Measurements from ENCODE around the gene CLSTN2. TPM values are rescaled to one million over a fixed set of nuclear protein-coding genes. Genes with fewer than 3 reads are reported as not detected.

CLSTN2 gene
- total and polyA plus RNA-seq, 2 of the 4 experiments (the other 2 are of a cell fraction), result under 0.01 to 0.07 TPM

DNA sequence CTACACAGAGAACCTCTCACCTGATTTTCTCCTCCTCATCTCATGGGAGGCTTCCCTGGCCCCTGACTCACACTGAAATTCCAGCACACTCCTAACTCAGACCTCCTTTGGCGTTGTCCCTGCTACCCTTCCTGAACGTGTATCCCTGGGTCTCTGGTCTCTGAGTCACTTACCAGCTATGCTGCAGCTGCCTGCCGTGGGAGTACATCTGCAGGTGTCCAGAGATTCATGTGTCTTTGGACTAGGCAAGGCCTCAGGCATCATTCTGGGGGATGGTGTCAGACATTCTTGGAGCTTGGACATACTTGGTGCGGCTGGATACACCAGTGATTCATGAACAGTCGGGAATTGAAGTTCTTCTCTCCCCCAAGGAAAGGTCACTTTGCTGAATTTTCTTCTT lies 594.1 kb downstream of the CLSTN2 start:
- Histone ChIP-seq H3K4me1 (ENCODE audit: control insufficient read depth, insufficient read depth, low read length) (no peaks in the 10 kb centered on the region), H2AK5ac (ENCODE audit: low read depth, low read length) (no peak overlapping the region), H3K36me3 (ENCODE audit: control insufficient read depth, insufficient read depth, low read length) (no peaks in the 10 kb centered on the region), H4K8ac (ENCODE audit: low read depth in 2 of 2, low read length in 2 of 2) (no peak overlapping the region), H2BK5ac (ENCODE audit: low read depth, low read length, poor library complexity, severe bottlenecking) (no peak overlapping the region), H3K79me1 (ENCODE audit: low read depth in 1 of 2, low read length in 2 of 2) (no peaks in the 10 kb centered on the region), H3K9me3 (ENCODE audit: control insufficient read depth, insufficient read depth, low read length) (peaks cover 6% of the 10 kb centered on the region; the same call in 1 of the 2 replicates), H3K4me3 (ENCODE audit: insufficient read depth, low read depth, low read length) (no peak overlapping the region), H3K27me3 (ENCODE audit: control insufficient read depth, insufficient read depth, low read length) (no peaks in the 10 kb centered on the region), H3K4me2 (ENCODE audit: low read depth, low read length) (no peak overlapping the region), H3K9ac (ENCODE audit: low read depth, low read length) (no peak overlapping the region), H3K56ac (ENCODE audit: extremely low read depth, insufficient read depth, low read length) (no peak overlapping the region), H4K5ac (ENCODE audit: low read depth, low read length) (no peak overlapping the region), H2AK9ac (replicated peaks; ENCODE audit: low read depth, low read length, poor library complexity) (no peak overlapping the region), H4K20me1 (ENCODE audit: insufficient read depth, low read length) (no peaks in the 10 kb centered on the region), H3K27ac (ENCODE audit: insufficient read depth, low read length) (no peak overlapping the region), H2BK20ac (ENCODE audit: low read depth, low read length) (no peak overlapping the region), H3K4ac (ENCODE audit: low read depth, low read length) (no peak overlapping the region), H2AFZ (replicated peaks; ENCODE audit: low read length, poor library complexity) (peak overlapping the region; percentile 21), H3K14ac (replicated peaks; ENCODE audit: low read depth, low read length) (no peak overlapping the region), H3K23ac (ENCODE audit: low read depth, low read length) (no peak overlapping the region), H2BK15ac (ENCODE audit: low read depth, low read length) (no peak overlapping the region), H3K9me1 (ENCODE audit: insufficient read depth, low read length) (no peaks in the 10 kb centered on the region), H4K91ac (ENCODE audit: insufficient read depth, low read depth, low read length) (no peak overlapping the region), H2BK120ac (ENCODE audit: low read depth, low read length) (no peak overlapping the region), H3K18ac (ENCODE audit: low read depth, low read length) (no peak overlapping the region)
- intact Hi-C loops (cut with micrococcal nuclease), result no loop called here
- CTCF ChIA-PET, result no interaction called here
- ATAC-seq (ENCODE audit: low read depth) (no peak), DNase-seq (peak; percentile 3)
- WGBS, 2 experiments (ENCODE audit: extremely low coverage in 2 of 2, insufficient read length in 1 of 2), result 40% methylated on average over 1 of the region's 5 CpGs; no CpG with 5 or more reads in 1 of the 2 experiments
- in situ Hi-C loops (cut with MboI; ENCODE audit: low sequenced_read_pairs), result no loop called here
- dilution Hi-C loops (cut with HindIII; ENCODE audit: low sequenced_read_pairs, unreplicated experiment), result no loop called here
- TF ChIP-seq BHLHE40 (IDR thresholded peaks at IDR 0.05; ENCODE audit: low read depth, low read length), result no peak
- TF ChIP-seq, protein P1, sequence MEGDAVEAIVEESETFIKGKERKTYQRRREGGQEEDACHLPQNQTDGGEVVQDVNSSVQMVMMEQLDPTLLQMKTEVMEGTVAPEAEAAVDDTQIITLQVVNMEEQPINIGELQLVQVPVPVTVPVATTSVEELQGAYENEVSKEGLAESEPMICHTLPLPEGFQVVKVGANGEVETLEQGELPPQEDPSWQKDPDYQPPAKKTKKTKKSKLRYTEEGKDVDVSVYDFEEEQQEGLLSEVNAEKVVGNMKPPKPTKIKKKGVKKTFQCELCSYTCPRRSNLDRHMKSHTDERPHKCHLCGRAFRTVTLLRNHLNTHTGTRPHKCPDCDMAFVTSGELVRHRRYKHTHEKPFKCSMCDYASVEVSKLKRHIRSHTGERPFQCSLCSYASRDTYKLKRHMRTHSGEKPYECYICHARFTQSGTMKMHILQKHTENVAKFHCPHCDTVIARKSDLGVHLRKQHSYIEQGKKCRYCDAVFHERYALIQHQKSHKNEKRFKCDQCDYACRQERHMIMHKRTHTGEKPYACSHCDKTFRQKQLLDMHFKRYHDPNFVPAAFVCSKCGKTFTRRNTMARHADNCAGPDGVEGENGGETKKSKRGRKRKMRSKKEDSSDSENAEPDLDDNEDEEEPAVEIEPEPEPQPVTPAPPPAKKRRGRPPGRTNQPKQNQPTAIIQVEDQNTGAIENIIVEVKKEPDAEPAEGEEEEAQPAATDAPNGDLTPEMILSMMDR (conservative IDR thresholded peaks at IDR 0.05; ENCODE audit: low read depth, low read length), result no peak
- no peak for TF ChIP-seq SMC3 (IDR thresholded peaks at IDR 0.05; ENCODE audit: low read depth, low read length)
- TF ChIP-seq RCOR1 (IDR thresholded peaks at IDR 0.05; ENCODE audit: insufficient replicate concordance, low read length), result no peak
- no peak for TF ChIP-seq CHD1 (IDR thresholded peaks at IDR 0.05; ENCODE audit: low read depth, low read length)
- TF ChIP-seq NFE2L2 (IDR thresholded peaks at IDR 0.05; ENCODE audit: low read depth, low read length), result no peak
- TF ChIP-seq RFX5 (IDR thresholded peaks at IDR 0.05; ENCODE audit: low read depth, low read length), result no peak
- TF ChIP-seq MAZ (IDR thresholded peaks at IDR 0.05; ENCODE audit: borderline replicate concordance, low read depth, low read length), result no peak
- no peak for TF ChIP-seq MXI1 (IDR thresholded peaks at IDR 0.05; ENCODE audit: borderline replicate concordance, low read depth, low read length)
- no peak for TF ChIP-seq POLR2A (IDR thresholded peaks at IDR 0.05; ENCODE audit: low read depth, low read length)
- TF ChIP-seq, protein P2, sequence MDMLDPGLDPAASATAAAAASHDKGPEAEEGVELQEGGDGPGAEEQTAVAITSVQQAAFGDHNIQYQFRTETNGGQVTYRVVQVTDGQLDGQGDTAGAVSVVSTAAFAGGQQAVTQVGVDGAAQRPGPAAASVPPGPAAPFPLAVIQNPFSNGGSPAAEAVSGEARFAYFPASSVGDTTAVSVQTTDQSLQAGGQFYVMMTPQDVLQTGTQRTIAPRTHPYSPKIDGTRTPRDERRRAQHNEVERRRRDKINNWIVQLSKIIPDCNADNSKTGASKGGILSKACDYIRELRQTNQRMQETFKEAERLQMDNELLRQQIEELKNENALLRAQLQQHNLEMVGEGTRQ (IDR thresholded peaks at IDR 0.05; ENCODE audit: low read depth, low read length), result no peak
- TF ChIP-seq, protein P3, sequence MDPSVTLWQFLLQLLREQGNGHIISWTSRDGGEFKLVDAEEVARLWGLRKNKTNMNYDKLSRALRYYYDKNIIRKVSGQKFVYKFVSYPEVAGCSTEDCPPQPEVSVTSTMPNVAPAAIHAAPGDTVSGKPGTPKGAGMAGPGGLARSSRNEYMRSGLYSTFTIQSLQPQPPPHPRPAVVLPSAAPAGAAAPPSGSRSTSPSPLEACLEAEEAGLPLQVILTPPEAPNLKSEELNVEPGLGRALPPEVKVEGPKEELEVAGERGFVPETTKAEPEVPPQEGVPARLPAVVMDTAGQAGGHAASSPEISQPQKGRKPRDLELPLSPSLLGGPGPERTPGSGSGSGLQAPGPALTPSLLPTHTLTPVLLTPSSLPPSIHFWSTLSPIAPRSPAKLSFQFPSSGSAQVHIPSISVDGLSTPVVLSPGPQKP (IDR thresholded peaks at IDR 0.05; ENCODE audit: borderline replicate concordance, low read depth, low read length), result no peak
- TF ChIP-seq MAFK (IDR thresholded peaks at IDR 0.05; ENCODE audit: low read depth, low read length), result no peak
- no peak for TF ChIP-seq CEBPB (IDR thresholded peaks at IDR 0.05; ENCODE audit: low read depth, low read length)
- no peak for TF ChIP-seq FOS (IDR thresholded peaks at IDR 0.05; ENCODE audit: low read depth, low read length)
- POLR2A ChIA-PET (ENCODE audit: unreplicated experiment), result no interaction called here
- no TSS peak for BruUV-seq (replicated peaks)

Measured in IMR-90 (cell line).